SK-N-SH treated with all-trans-retinoic acid at 6 μM for 48 hours (cell line): ENCODE results near the gene RELT.

Source experiments
- BACH2 ChIP-seq: fragments of 250-450 bp; sonication (Bioruptor Pico); IDR thresholded peaks from 2 replicates; pipeline ENCODE4 v1.9.0; 2021; ENCODE audit warnings: mild to moderate bottlenecking, borderline replicate concordance
- ESRRG ChIP-seq: fragments of 250-450 bp; sonication (Bioruptor Pico); IDR thresholded peaks from 2 replicates; pipeline ENCODE4 v1.6.1; 2021; ENCODE audit warnings: mild to moderate bottlenecking
- PPARA ChIP-seq: fragments of 250-450 bp; sonication (Bioruptor Pico); IDR thresholded peaks from 2 replicates; pipeline ENCODE4 v1.5.0; 2020; ENCODE audit warnings: mild to moderate bottlenecking, borderline replicate concordance
- RARB ChIP-seq: fragments of 250-450 bp; sonication (Bioruptor Pico); IDR thresholded peaks from 2 replicates; pipeline ENCODE4 v1.8.0; 2021; ENCODE audit warnings: mild to moderate bottlenecking, moderate library complexity
- TCF4 ChIP-seq: fragments of 250-450 bp; sonication (Bioruptor Pico); IDR thresholded peaks from 2 replicates; pipeline ENCODE4 v1.8.0; 2021; ENCODE audit warnings: mild to moderate bottlenecking, moderate library complexity, borderline replicate concordance
- TOX ChIP-seq: fragments of 250-450 bp; sonication (Bioruptor Pico); IDR thresholded peaks from 2 replicates; pipeline ENCODE4 v1.8.0; 2021; ENCODE audit warnings: mild to moderate bottlenecking, moderate library complexity, borderline replicate concordance
- ZC3H10 ChIP-seq: fragments of 250-450 bp; sonication (Bioruptor Pico); IDR thresholded peaks from 2 replicates; pipeline ENCODE4 v1.5.1; 2021; ENCODE audit warnings: mild to moderate bottlenecking, moderate library complexity
- ZFP3 ChIP-seq: fragments of 250-450 bp; sonication (Bioruptor Pico); IDR thresholded peaks from 2 replicates; pipeline ENCODE4 v1.5.0; 2020; ENCODE audit warnings: mild to moderate bottlenecking, moderate library complexity
- TF ChIP-seq, protein P1 (sequence below): fragments of 250-450 bp; sonication (Bioruptor Pico); IDR thresholded peaks from 2 replicates; pipeline ENCODE4 v1.5.1; 2020; ENCODE audit warnings: low read depth, mild to moderate bottlenecking, moderate library complexity
- TF ChIP-seq, protein P2 (sequence below): fragments of 250-450 bp; sonication (Bioruptor Pico); IDR thresholded peaks from 2 replicates; pipeline ENCODE4 v1.8.0; 2020; ENCODE audit warnings: mild to moderate bottlenecking, moderate library complexity, borderline replicate concordance

DNA sequence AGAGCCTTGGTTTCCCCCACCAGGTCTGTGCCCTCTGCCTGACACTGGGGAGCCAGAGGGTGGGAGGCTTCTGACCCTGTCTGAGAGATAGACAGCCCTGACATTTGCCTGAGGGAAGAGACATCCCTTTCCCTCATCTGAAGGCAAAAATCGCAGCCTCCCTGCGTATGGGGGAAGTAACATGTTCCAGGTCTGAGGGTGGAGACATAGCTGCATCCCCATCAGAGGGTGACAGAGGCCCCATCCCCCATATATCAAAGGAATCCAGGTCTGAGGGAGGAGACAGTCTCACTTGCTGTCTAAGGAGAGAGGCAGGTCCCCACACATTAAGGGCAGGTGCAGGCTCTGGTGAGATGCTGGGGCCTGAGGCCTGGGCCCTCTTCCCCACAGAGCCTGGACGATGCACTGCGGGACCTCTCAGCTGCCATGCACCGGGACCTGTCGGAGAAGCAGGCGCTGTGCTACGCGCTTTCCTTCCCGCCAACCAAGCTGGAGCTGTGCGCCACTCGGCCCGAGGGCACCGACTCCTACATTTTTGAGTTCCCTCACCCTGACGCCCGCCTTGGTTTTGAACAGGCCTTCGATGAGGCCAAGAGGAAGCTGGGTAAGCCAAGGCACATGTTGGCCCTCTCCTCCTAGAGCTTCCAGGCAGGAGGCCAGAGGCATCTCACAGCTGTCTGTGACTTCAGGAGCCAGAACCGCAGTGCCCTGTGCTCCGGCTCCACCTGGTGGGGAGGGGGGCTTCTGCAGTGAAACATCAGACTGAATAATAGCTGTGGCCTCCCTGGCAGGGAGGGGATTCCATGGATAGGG is 16.1 kb upstream of the RELT start:
- no peak for TF ChIP-seq ZC3H10 (CRISPR knock-in tag)
- no peak for TF ChIP-seq ESRRG (CRISPR knock-in tag)
- TF ChIP-seq RARB: no peak
- TF ChIP-seq, protein P1, sequence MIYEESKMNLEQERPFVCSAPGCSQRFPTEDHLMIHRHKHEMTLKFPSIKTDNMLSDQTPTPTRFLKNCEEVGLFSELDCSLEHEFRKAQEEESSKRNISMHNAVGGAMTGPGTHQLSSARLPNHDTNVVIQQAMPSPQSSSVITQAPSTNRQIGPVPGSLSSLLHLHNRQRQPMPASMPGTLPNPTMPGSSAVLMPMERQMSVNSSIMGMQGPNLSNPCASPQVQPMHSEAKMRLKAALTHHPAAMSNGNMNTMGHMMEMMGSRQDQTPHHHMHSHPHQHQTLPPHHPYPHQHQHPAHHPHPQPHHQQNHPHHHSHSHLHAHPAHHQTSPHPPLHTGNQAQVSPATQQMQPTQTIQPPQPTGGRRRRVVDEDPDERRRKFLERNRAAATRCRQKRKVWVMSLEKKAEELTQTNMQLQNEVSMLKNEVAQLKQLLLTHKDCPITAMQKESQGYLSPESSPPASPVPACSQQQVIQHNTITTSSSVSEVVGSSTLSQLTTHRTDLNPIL (CRISPR knock-in tag): no peak
- TF ChIP-seq, protein P2, sequence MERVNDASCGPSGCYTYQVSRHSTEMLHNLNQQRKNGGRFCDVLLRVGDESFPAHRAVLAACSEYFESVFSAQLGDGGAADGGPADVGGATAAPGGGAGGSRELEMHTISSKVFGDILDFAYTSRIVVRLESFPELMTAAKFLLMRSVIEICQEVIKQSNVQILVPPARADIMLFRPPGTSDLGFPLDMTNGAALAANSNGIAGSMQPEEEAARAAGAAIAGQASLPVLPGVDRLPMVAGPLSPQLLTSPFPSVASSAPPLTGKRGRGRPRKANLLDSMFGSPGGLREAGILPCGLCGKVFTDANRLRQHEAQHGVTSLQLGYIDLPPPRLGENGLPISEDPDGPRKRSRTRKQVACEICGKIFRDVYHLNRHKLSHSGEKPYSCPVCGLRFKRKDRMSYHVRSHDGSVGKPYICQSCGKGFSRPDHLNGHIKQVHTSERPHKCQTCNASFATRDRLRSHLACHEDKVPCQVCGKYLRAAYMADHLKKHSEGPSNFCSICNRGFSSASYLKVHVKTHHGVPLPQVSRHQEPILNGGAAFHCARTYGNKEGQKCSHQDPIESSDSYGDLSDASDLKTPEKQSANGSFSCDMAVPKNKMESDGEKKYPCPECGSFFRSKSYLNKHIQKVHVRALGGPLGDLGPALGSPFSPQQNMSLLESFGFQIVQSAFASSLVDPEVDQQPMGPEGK: no peak
- TF ChIP-seq TCF4 (CRISPR knock-in tag): no peak
- no peak for TF ChIP-seq TOX (CRISPR knock-in tag)
- TF ChIP-seq PPARA (CRISPR knock-in tag): no peak
- no peak for TF ChIP-seq BACH2 (CRISPR knock-in tag)
- no peak for TF ChIP-seq ZFP3 (CRISPR knock-in tag)
